ENCODE data around the gene TMEM130. TPM values are rescaled to one million over a fixed set of nuclear protein-coding genes. Genes with fewer than 3 reads are reported as not detected.

The TMEM130 gene
- polyA plus RNA-seq, 2 of the 4 experiments (the other 2 are of a cell fraction): 0.25 to 0.41 TPM

GRCh38 chr7:98862203-98862602 is 7.6 kb downstream of the TMEM130 start:
- no peak for FAIRE-seq
- WGBS (ENCODE audit: missing lambda C conversion rate): 50% methylated on average over 4 of the region's 4 CpGs

DNA sequence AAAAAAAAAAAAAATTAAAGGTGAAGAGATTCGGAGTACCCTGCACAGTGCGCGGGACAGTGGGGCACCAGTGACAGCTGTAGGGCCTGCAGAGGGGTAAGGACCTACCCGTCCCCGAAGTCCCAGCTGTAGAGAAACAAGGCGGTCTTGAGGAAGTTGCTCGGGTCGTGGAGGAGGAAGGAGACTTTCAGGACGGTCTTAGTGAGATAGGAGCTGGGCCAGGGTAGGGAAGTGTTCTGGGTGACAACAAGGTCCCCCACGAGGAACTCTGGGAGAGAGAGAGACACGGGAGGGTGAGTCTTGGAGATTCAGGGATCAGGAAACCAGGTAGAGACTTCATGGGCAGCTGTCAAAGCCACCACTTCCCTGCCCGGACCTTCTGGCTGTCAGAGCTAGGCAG is 9.7 kb downstream of the TMEM130 start:
- TF ChIP-seq KDM5A (IDR thresholded peaks at IDR 0.05): no peak
- TF ChIP-seq TFCP2L1 (CRISPR knock-in tag; IDR thresholded peaks at IDR 0.05): no peak
- no peak for TF ChIP-seq ZFP36 (IDR thresholded peaks at IDR 0.05; ENCODE audit: borderline replicate concordance, partially characterized antibody)
- no peak for TF ChIP-seq CBX8 (IDR thresholded peaks at IDR 0.05)
- ATAC-seq (no peak), DNase-seq (ENCODE audit: low read depth in 1 of 2, low spot score in 1 of 2) (no peak), FAIRE-seq (no peak)
- no peak overlapping the region for H3K27ac ChIP-seq
- 0 out of 3 replicates have a peak, but pooled peaks cover 3% of the 10 kb centered on the region for H3K4me1 ChIP-seq
- 58% methylated on average over 12 of the region's 12 CpGs for WGBS (ENCODE audit: missing lambda C conversion rate)
- no peak overlapping the region for H3K4me2 ChIP-seq
- ChIA-PET CTCF (interaction anchor here (1.6 kb wide), 1 partner anchor 48 kb away, joined by 4 read pairs; no protein-coding TSS in a partner anchor), POLR2A (no interaction called here)
- H3K9me3 ChIP-seq: no peaks in the 10 kb centered on the region
- H3K4me3 ChIP-seq: no peak overlapping the region

More at GRCh38 chr7:98862203-98862602, 7.6 kb downstream of the TMEM130 start:
- POLR2A ChIA-PET: interaction anchor here (0.7 kb wide), 1 partner anchor 15 kb away, joined by 3 read pairs; no protein-coding TSS in a partner anchor
- no peaks in the 10 kb centered on the region for H3K9me3 ChIP-seq
- ATAC-seq (no peak), DNase-seq (ENCODE audit: low read depth in 1 of 2, low spot score in 1 of 2) (no peak)
- H3K4me1 ChIP-seq: 0 out of 3 replicates have a peak, but pooled peaks cover 3% of the 10 kb centered on the region
- H3K4me3 ChIP-seq: no peak overlapping the region
- no peak overlapping the region for H3K4me2 ChIP-seq
- CTCF ChIA-PET: interaction anchor here (0.6 to 1.7 kb wide), 5 partner anchors 10 to 441 kb away, joined by 3 to 10 read pairs (median 4); no protein-coding TSS in a partner anchor
- TF ChIP-seq ZFP36 (IDR thresholded peaks at IDR 0.05; ENCODE audit: borderline replicate concordance, partially characterized antibody) (no peak), EHF (CRISPR knock-in tag; IDR thresholded peaks at IDR 0.05) (no peak), SREBF2 (IDR thresholded peaks at IDR 0.05) (no peak), FOSL2 (IDR thresholded peaks at IDR 0.05) (no peak), FOSL2 (CRISPR knock-in tag; IDR thresholded peaks at IDR 0.05) (no peak), GATA3 (IDR thresholded peaks at IDR 0.05; ENCODE audit: borderline replicate concordance) (no peak), NFE2L2 (conservative IDR thresholded peaks at IDR 0.05; ENCODE audit: low read length) (no peak), MAZ (IDR thresholded peaks at IDR 0.05; ENCODE audit: borderline replicate concordance, low read depth, low read length) (no peak), NR3C1 (IDR thresholded peaks at IDR 0.05) (no peak), BCL3 (IDR thresholded peaks at IDR 0.05) (no peak), NPAS2 (CRISPR knock-in tag; IDR thresholded peaks at IDR 0.05; ENCODE audit: borderline replicate concordance) (no peak), KDM1A (IDR thresholded peaks at IDR 0.05; ENCODE audit: low read depth) (no peak), RAD21 (conservative IDR thresholded peaks at IDR 0.05 in 1 of 2, IDR thresholded peaks at IDR 0.05 in 1 of 2) (no peak), ZC3H11A (IDR thresholded peaks at IDR 0.05) (no peak), HOXB5 (CRISPR knock-in tag; IDR thresholded peaks at IDR 0.05) (no peak), ATOH8 (CRISPR knock-in tag; IDR thresholded peaks at IDR 0.05; ENCODE audit: low read depth) (no peak), FOXS1 (CRISPR knock-in tag; IDR thresholded peaks at IDR 0.05) (no peak), CHD2 (IDR thresholded peaks at IDR 0.05; ENCODE audit: low read length, partially characterized antibody) (no peak), ZNF302 (CRISPR knock-in tag; IDR thresholded peaks at IDR 0.05) (no peak)
- TF ChIP-seq, protein P1, sequence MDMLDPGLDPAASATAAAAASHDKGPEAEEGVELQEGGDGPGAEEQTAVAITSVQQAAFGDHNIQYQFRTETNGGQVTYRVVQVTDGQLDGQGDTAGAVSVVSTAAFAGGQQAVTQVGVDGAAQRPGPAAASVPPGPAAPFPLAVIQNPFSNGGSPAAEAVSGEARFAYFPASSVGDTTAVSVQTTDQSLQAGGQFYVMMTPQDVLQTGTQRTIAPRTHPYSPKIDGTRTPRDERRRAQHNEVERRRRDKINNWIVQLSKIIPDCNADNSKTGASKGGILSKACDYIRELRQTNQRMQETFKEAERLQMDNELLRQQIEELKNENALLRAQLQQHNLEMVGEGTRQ (IDR thresholded peaks at IDR 0.05): no peak
- TF ChIP-seq, protein P2, sequence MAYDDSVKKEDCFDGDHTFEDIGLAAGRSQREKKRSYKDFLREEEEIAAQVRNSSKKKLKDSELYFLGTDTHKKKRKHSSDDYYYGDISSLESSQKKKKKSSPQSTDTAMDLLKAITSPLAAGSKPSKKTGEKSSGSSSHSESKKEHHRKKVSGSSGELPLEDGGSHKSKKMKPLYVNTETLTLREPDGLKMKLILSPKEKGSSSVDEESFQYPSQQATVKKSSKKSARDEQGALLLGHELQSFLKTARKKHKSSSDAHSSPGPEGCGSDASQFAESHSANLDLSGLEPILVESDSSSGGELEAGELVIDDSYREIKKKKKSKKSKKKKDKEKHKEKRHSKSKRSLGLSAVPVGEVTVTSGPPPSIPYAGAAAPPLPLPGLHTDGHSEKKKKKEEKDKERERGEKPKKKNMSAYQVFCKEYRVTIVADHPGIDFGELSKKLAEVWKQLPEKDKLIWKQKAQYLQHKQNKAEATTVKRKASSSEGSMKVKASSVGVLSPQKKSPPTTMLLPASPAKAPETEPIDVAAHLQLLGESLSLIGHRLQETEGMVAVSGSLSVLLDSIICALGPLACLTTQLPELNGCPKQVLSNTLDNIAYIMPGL (CRISPR knock-in tag; IDR thresholded peaks at IDR 0.05; ENCODE audit: borderline replicate concordance): no peak
- no peak overlapping the region for H3K27ac ChIP-seq

Data from A549 (cell line).